ENCODE results near the gene CX3CR1.
"Not testable (repeated sequence)": the region's sequence is repeated elsewhere in the genome, so short reads cannot be mapped to it uniquely, and the experiment has no call there.

The CX3CR1 gene

GRCh38 chr3:39279745-39280517 is at the start of gene CX3CR1:
CX3CR1 (minus strand) TSS chr3:39280036; CDS start chr3:39266509, 13,527 bp downstream.
- no peak for DNase-seq (ENCODE audit: low read depth)

- no peak for DNase-seq (ENCODE audit: low read depth)
Observed at GRCh38 chr3:39329493-39329892, 49.7 kb upstream of the CX3CR1 start, which contains the start of gene CCR8. CCR8 (plus strand) TSS chr3:39329709; CDS start chr3:39332332, 2,623 bp downstream.

GRCh38 chr3:39327746-39328349 is 48.0 kb upstream of the CX3CR1 start:
- no peak for DNase-seq (ENCODE audit: low read depth)

- DNase-seq (ENCODE audit: low read depth): no peak
Observed at GRCh38 chr3:39327053-39327745, 47.4 kb upstream of the CX3CR1 start.

- DNase-seq (ENCODE audit: low read depth): no peak
Observed at GRCh38 chr3:39325236-39325635, 45.4 kb upstream of the CX3CR1 start.

- DNase-seq (ENCODE audit: low read depth): no peak
Observed at GRCh38 chr3:39323494-39323893, 43.7 kb upstream of the CX3CR1 start.

- no peak for DNase-seq (ENCODE audit: low read depth)
Observed at GRCh38 chr3:39322936-39323335, 43.1 kb upstream of the CX3CR1 start.

GRCh38 chr3:39322209-39322715 is 42.4 kb upstream of the CX3CR1 start:
- not testable (repeated sequence) for DNase-seq (ENCODE audit: low read depth)

GRCh38 chr3:39321574-39321983 is 41.7 kb upstream of the CX3CR1 start:
- not testable (repeated sequence) for DNase-seq (ENCODE audit: low read depth)

GRCh38 chr3:39319249-39319648 is 39.4 kb upstream of the CX3CR1 start:
- DNase-seq (ENCODE audit: low read depth): no peak

- no peak for DNase-seq (ENCODE audit: low read depth)
Observed at GRCh38 chr3:39318301-39318700, 38.5 kb upstream of the CX3CR1 start.

- DNase-seq (ENCODE audit: low read depth): no peak
Observed at GRCh38 chr3:39317571-39318169, 37.8 kb upstream of the CX3CR1 start.

- no peak for DNase-seq (ENCODE audit: low read depth)
Observed at GRCh38 chr3:39315420-39315819, 35.6 kb upstream of the CX3CR1 start.

GRCh38 chr3:39313289-39313688 is 33.5 kb upstream of the CX3CR1 start:
- DNase-seq (ENCODE audit: low read depth): no peak

- DNase-seq (ENCODE audit: low read depth): no peak
Observed at GRCh38 chr3:39302178-39302577, 22.3 kb upstream of the CX3CR1 start.

GRCh38 chr3:39299279-39299678 is 19.4 kb upstream of the CX3CR1 start:
- no peak for DNase-seq (ENCODE audit: low read depth)

GRCh38 chr3:39296197-39297077 is 16.6 kb upstream of the CX3CR1 start:
- no peak for DNase-seq (ENCODE audit: low read depth)

- DNase-seq (ENCODE audit: low read depth): no peak
Observed at GRCh38 chr3:39295184-39295775, 15.4 kb upstream of the CX3CR1 start.

- DNase-seq (ENCODE audit: low read depth): no peak
Observed at GRCh38 chr3:39294446-39295183, 14.8 kb upstream of the CX3CR1 start.

GRCh38 chr3:39292961-39293360 is 13.1 kb upstream of the CX3CR1 start:
- no peak for DNase-seq (ENCODE audit: low read depth)

Measured in CMK (cell line).